ENCODE results near the gene PPFIA4.

The PPFIA4 gene

GRCh38 chr1:203091761-203092330 lies 65.6 kb downstream of the PPFIA4 start:
- no peak for TF ChIP-seq CTCF (conservative IDR thresholded peaks at IDR 0.05)

GRCh38 chr1:203093754-203094410 lies 67.6 kb downstream of the PPFIA4 start:
- no peak for TF ChIP-seq CTCF (conservative IDR thresholded peaks at IDR 0.05)
- H3K27ac ChIP-seq = no peak overlapping the region

More at GRCh38 chr1:203091761-203092330, 65.6 kb downstream of the PPFIA4 start:
- no peak overlapping the region for H3K27ac ChIP-seq

- H3K27ac ChIP-seq = no peak overlapping the region
- TF ChIP-seq CTCF (conservative IDR thresholded peaks at IDR 0.05) = no peak
Measured at GRCh38 chr1:203095061-203095690, 68.9 kb downstream of the PPFIA4 start.

- no peak overlapping the region for H3K27ac ChIP-seq
- no peak for TF ChIP-seq CTCF (conservative IDR thresholded peaks at IDR 0.05)
Measured at GRCh38 chr1:203096566-203096965, 70.3 kb downstream of the PPFIA4 start.

GRCh38 chr1:203097001-203097400 lies 70.7 kb downstream of the PPFIA4 start:
- TF ChIP-seq CTCF (conservative IDR thresholded peaks at IDR 0.05) = no peak

GRCh38 chr1:203098445-203098844 lies 72.2 kb downstream of the PPFIA4 start:
- no peak overlapping the region for H3K27ac ChIP-seq
- no peak for TF ChIP-seq CTCF (conservative IDR thresholded peaks at IDR 0.05)

More at GRCh38 chr1:203097001-203097400, 70.7 kb downstream of the PPFIA4 start:
- no peak overlapping the region for H3K27ac ChIP-seq

GRCh38 chr1:203098914-203099520 lies 72.7 kb downstream of the PPFIA4 start:
- TF ChIP-seq CTCF (conservative IDR thresholded peaks at IDR 0.05) = no peak
- no peak overlapping the region for H3K27ac ChIP-seq

All from VCaP (cell line).